SIG-M5 treated with dmso at 0.1 percent for 504 hours (cell line): ENCODE measurements around the gene GUCA1A.
"Not testable (repeated sequence)": the region's sequence is repeated elsewhere in the genome, so short reads cannot be mapped to it uniquely, and the experiment has no call there.

Experiments
- DNase-seq: peaks from one replicate; lab custom pipeline; 2025; ENCODE audit not compliant: unreplicated experiment; lab: John Stamatoyannopoulos, UW

The GUCA1A gene

GRCh38 chr6:42142118-42142835, 30.9 kb upstream of the GUCA1A start, which contains the start of gene C6orf132:
Gene C6orf132 (minus strand): TSS chr6:42142620. CDS start chr6:42142444, 176 bp downstream.
- DNase-seq, result no peak

GRCh38 chr6:42147138-42147562, 26.0 kb upstream of the GUCA1A start:
- DNase-seq, result no peak

- no peak for DNase-seq
These were observed 25.1 kb upstream of the GUCA1A start for GRCh38 chr6:42148058-42148457.

GRCh38 chr6:42150254-42150653, 22.9 kb upstream of the GUCA1A start:
- DNase-seq, result no peak

- no peak for DNase-seq
These were observed 21.1 kb upstream of the GUCA1A start for GRCh38 chr6:42152024-42152423.

- not testable (repeated sequence) for DNase-seq
These were observed 20.5 kb upstream of the GUCA1A start for GRCh38 chr6:42152528-42153213.

GRCh38 chr6:42153921-42154320, 19.2 kb upstream of the GUCA1A start:
- no peak for DNase-seq

GRCh38 chr6:42154461-42155209, 18.5 kb upstream of the GUCA1A start:
- no peak for DNase-seq

- DNase-seq, result no peak
These were observed 17.9 kb upstream of the GUCA1A start for GRCh38 chr6:42155293-42155692.

GRCh38 chr6:42156638-42157037, 16.5 kb upstream of the GUCA1A start:
- no peak for DNase-seq

GRCh38 chr6:42158011-42158410, 15.2 kb upstream of the GUCA1A start:
- DNase-seq, result no peak

- no peak for DNase-seq
These were observed 14.5 kb upstream of the GUCA1A start for GRCh38 chr6:42158631-42159030.

- no peak for DNase-seq
These were observed 13.6 kb upstream of the GUCA1A start for GRCh38 chr6:42159431-42160024.

- no peak for DNase-seq
These were observed 10.8 kb upstream of the GUCA1A start for GRCh38 chr6:42162384-42162783.

- DNase-seq, result no peak
These were observed 10.4 kb upstream of the GUCA1A start for GRCh38 chr6:42162812-42163211.

- DNase-seq, result no peak
These were observed 9.2 kb upstream of the GUCA1A start for GRCh38 chr6:42163981-42164380.

GRCh38 chr6:42165016-42165415, 8.1 kb upstream of the GUCA1A start:
- DNase-seq, result no peak

- peak; percentile 43 for DNase-seq
These were observed 6.6 kb upstream of the GUCA1A start for GRCh38 chr6:42166444-42167141.

- DNase-seq, result no peak
These were observed 4.5 kb upstream of the GUCA1A start for GRCh38 chr6:42168650-42169049.

GRCh38 chr6:42169780-42170179, 3.4 kb upstream of the GUCA1A start:
- DNase-seq, result not testable (repeated sequence)
